Activated T-cell treated with anti-CD3 and anti-CD28 coated beads, Interleukin-2, amount 50 U/mL, for 48 hours (primary cell): ENCODE data around the gene PJA2.

Source experiments
- DNase-seq, 2 experiments: peaks; one replicate each; pipeline ENCODE4 v3.0.0-alpha.2; 2020

The PJA2 gene

DNA sequence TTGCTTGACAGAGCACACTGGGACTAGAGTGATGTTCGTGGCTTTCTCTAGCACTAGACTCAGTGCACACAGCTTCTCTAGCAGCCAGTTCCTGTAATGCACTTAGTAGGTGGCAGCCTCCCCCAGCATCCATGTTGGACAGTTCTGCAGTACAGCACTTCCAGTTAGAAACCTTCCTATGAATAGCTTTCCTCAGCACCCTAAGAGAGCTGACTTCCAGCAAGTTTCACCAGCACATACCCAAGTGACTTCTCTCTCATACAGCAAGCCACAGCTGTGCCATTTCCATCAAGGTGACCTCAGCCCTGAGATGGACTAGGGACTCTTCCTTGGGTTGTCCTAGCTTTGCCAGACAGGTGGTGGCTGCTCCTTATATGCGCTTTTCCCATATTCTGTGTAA lies 60.4 kb downstream of the PJA2 start:
- DNase-seq, result no peak

GRCh38 chr5:109347252-109347888 lies 62.4 kb downstream of the PJA2 start:
- DNase-seq, result no peak

DNA sequence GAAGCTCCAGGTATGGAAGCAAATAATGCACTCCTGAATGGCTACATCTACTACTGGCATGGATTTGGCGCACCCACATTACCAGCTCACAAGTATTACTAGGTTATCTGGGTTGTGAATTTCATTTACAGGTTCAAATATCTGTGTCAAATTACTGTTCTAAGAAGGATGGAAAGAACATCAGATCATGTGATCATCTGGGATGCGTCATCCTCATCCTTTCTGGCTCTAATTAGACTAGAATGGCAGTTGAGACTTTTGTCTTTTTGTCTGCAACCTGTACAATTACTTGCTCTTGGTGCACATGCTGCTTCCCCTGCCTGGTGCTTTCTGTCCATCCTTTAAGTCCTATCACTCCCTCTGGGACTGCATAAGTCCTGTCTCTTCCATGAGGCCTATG lies 64.1 kb downstream of the PJA2 start:
- DNase-seq, result no peak

- no peak for DNase-seq
These were observed 69.4 kb downstream of the PJA2 start for GRCh38 chr5:109340351-109340750.

GRCh38 chr5:109335114-109335513 lies 74.7 kb downstream of the PJA2 start:
- no peak for DNase-seq

- DNase-seq, result no peak
These were observed 75.7 kb downstream of the PJA2 start for GRCh38 chr5:109334056-109334455.

GRCh38 chr5:109329333-109330237 lies 80.2 kb downstream of the PJA2 start:
- DNase-seq, result no peak

DNA sequence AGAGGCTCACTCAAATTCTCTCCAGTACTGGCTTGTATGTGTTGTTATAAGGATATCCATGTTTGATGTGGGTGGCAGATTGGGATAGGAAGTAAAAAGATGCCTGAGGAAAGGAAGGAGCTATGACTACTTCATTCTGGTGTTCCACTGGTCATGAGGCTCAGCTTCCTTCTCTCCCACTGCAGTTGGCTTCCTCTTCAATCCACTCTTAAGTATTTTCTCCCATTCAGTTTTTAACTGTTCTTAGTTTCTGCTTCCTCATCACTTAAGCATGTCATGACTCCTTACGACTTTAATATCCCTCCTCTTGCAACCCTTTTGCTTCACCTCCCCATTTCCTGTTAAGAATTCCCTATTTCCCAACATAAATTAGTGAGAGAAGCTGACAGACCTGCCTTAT lies 81.1 kb downstream of the PJA2 start:
- no peak for DNase-seq

GRCh38 chr5:109327570-109327969 lies 82.2 kb downstream of the PJA2 start:
- DNase-seq, result no peak

DNA sequence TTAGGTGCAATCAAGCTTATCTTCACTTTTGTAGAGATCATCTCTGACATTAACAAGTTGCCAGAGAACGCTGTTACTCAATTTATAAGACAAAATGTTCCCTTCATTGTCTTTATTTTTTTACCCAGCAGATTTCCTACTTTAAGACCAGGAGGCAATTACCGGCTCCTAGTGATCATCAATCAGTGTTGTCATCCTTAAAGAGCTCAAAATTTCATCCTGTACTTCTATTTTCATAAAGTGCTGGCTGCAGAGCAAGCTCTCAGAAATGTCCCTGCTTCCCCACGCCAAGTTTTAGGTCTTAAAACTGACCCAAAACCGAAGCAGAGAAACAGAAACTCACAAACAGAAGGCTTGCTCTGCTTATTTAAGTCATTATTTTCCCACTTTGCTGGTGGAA lies 82.9 kb downstream of the PJA2 start:
- no peak for DNase-seq

DNA sequence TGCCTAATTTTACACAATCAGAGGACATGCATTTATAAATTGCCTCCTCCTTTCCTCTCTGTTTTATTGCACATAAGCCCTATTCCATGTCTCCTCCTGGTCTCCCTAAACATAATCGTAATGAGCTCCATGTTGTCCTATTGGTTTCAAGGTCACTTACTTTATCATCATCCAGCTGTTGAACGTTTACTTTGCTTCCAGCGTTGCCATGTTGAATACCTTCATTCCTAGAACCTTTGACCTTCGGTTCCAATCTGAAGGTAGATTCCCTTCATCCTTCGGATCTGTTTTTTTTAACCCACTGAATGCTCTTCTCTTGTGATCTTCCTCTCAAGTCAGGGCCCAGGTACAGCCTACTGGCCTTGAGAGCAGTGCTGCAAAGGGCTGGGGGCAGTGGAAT lies 84.3 kb downstream of the PJA2 start:
- DNase-seq, result no peak

GRCh38 chr5:109324931-109325330 lies 84.8 kb downstream of the PJA2 start:
- DNase-seq, result no peak

DNA sequence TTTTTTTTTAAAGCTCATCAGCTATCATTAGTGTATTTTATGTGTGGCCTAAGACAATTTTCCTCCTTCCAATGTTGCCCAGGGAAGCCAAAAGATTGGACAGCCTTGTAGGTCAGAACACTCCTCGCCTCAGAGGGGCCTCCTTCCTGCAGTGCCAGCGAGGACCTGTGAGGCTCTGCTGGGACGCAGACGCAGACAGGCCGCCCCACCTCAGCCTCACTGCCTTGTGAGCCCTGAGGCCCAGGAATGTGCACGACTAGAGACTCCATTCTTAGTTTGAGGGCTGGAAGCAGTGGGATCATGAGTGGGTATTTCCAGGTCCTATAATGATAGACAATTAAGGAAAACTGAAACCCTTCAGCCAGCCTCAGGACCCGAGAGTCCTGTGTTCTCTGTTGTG lies 85.4 kb downstream of the PJA2 start:
- DNase-seq, result no peak

GRCh38 chr5:109322694-109323093 lies 87.1 kb downstream of the PJA2 start:
- no peak for DNase-seq

DNA sequence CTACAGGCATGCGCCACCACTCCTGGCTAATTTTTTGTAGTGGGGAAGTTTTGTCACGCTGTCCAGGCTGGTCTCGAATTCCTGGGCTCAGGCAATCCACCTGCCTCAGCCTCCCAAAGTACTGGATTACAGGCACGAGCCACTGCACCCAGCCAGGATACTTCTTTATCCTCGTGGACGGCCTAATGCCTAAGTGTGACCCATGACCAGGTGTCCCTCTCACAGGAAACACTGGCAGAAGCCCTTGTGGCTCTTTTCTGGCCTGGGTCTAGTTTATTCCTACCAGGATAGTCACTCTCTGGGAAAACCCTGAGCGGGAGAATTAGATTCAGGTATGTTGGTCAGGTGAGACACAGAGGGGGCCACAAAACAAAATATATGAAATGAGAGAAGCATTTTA lies 90.4 kb downstream of the PJA2 start:
- DNase-seq, result no peak

DNA sequence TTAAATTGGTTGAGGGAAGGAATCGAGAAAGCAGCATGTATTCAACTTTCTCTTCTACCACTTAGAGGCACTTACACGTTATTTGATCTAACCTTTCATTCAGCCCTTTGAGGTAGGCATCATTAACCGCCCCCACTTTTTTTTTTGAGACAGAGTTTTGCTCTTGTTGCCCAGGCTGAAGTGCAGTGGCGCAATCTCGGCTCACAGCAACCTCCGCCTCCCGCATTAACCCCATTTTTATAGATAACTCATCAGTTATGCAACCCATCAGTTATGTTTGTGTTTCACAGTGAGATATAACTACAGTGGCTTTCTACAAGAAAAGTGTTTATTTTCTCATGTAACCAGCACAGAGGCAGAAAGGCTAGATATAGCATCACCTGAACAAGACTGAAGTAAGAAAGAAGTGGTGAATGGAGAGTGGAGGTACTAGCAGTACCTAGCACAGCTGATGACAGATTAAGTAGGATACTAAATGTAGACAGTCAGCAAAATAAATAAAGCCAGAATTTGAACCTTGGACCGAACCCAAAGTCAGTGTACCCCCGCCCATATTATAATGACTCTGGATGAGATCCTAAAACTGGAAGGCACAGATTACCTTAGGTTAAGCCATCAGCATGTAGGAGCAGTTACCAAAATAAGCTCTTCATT lies 91.2 kb downstream of the PJA2 start:
- DNase-seq, result no peak

DNA sequence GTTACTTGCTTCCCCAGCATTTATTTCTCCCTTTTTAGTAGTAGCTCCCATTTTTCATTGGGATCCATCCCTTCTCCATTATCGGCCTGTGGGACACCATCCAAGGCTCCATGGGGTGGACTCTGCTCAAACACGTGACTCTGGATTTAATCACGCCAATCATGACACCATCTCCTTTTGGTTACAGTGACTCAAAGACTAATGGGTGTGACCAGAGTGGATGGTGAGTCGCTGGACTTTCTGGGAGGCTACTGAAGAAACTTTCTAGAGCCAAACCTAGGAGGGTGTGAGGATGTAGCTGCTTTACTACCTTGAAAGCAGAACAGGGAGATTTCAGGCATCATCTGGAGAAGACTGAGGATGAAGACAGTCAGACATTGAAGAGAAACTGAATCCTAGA lies 93.1 kb downstream of the PJA2 start:
- no peak for DNase-seq

DNA sequence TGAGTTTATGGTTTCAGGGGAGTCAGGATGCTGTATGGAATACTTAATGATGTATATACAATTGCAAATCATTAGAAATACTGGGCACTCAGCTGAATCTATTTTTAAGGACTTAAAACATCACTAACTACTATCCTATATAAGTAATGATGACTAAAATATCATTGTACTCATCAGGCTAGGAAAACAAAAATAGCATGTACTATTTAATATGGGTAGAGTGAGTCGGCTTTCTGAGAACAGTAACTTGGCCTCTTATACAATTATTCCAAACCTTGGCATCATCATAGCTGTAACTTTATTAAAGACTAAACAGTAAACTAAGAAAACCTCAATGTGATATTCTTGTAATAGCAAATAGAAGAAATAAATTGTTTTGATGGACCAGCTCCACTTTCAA lies 94.5 kb downstream of the PJA2 start:
- no peak for DNase-seq

DNA sequence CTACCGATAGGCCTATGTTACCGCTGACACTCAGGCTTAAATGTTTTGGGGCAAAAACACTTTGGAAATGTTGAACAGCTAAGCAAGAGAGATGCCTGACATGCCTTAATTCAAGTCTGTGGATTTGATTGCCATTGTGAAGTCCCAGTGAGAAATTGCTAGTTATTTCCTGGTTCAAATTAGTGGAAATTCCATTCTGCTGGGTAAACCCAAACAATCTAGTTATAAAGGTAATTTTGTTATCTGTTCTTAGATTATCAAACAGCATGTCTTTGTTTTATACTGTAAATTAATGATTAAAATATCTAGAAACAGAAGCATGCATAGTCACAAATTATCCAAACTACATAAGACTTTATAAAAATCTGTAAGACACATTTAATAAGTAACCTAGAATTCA lies 96.6 kb downstream of the PJA2 start:
- DNase-seq, result no peak

DNA sequence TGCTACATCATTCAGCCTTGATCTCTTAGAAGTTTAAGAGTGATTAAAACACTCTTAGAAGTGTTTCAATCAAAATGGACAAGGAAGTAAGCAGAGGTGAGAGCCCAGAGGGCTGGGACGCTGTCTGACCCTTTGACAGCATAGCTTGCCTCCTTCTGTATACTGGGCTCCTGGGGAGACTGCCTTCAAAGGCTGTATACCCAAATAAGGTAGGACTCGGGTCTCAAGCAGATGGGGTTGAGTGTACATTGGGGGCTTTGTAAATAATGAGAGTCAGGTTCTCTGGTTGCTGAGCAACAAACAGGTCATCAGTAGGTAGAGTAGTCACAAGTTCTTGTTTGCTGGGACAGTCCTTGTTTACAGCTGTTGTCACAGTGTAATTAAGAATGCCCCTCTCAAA lies 97.1 kb downstream of the PJA2 start:
- DNase-seq, result no peak

DNA sequence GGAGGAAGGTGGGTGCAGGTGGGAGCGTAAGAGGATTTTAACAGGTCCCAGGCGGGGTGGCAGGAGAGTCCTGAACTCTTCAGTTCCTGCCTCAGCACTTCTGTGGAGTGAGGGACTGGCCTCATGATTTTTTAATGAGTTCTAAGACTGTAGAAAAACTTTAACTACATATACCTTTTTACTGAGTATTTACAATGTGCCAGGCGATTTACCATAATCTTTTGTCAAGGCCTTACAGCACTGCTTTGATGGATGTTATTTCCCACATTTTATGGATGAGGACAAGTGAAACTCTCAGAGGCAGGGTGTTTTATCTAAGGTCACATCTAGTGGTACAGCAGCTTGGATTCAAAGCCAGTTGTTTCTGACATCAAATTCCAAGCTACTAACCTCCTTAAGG lies 99.5 kb downstream of the PJA2 start:
- no peak for DNase-seq

- no peak for DNase-seq
These were observed 100.3 kb downstream of the PJA2 start for GRCh38 chr5:109309326-109310063.

- DNase-seq, result no peak
These were observed 101.8 kb downstream of the PJA2 start for GRCh38 chr5:109307951-109308350.
